Measurements from ENCODE around the gene GPX7.

The GPX7 gene

GRCh38 chr1:52604063-52604770, 2.0 kb downstream of the GPX7 start:
- Histone ChIP-seq H3K9ac (ENCODE audit: low read depth, low read length) (no peak overlapping the region), H3K4me1 (ENCODE audit: control insufficient read depth, insufficient read depth, low read length) (peaks cover 2% of the 10 kb centered on the region), H3K9me3 (ENCODE audit: control insufficient read depth, insufficient read depth, low read length) (no peaks in the 10 kb centered on the region), H3K27me3 (ENCODE audit: control insufficient read depth, insufficient read depth, low read length) (peaks cover 38% of the 10 kb centered on the region), H3K36me3 (ENCODE audit: control insufficient read depth, insufficient read depth, low read length) (no peaks in the 10 kb centered on the region), H3K4me3 (ENCODE audit: low read depth, low read length) (no peak overlapping the region)

GRCh38 chr1:52613636-52614373, 11.6 kb downstream of the GPX7 start:
- Histone ChIP-seq H3K27me3 (ENCODE audit: control insufficient read depth, insufficient read depth, low read length) (no peaks in the 10 kb centered on the region), H3K4me3 (ENCODE audit: low read depth, low read length) (no peak overlapping the region), H3K4me1 (ENCODE audit: control insufficient read depth, insufficient read depth, low read length) (peaks cover 6% of the 10 kb centered on the region), H3K9ac (ENCODE audit: low read depth, low read length) (no peak overlapping the region), H3K9me3 (ENCODE audit: control insufficient read depth, insufficient read depth, low read length) (no peaks in the 10 kb centered on the region), H3K36me3 (ENCODE audit: control insufficient read depth, insufficient read depth, low read length) (no peaks in the 10 kb centered on the region)

DNA sequence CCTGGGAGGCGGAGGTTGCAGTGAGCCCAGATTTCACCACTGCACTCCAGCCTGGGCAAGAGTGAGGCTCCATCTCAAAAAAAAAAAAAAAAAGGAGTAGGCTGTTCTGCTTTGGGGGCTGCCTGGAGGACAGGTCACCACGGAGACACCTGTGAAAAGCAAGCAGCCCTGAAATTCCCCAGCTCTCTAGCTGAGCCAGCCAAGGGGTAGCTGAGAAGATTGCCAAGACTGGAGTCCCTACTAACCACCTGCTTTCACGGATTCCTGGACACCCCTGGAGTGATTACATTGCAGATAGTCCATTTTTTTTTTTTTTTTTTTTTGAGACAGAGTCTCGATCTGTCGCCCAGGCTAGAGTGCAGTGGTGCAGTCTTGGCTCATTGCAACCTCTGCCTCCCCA, 12.5 kb downstream of the GPX7 start:
- H3K4me3 ChIP-seq (ENCODE audit: low read depth, low read length) = no peak overlapping the region
- no peaks in the 10 kb centered on the region for H3K36me3 ChIP-seq (ENCODE audit: control insufficient read depth, insufficient read depth, low read length)
- no peaks in the 10 kb centered on the region for H3K27me3 ChIP-seq (ENCODE audit: control insufficient read depth, insufficient read depth, low read length)
- H3K4me1 ChIP-seq (ENCODE audit: control insufficient read depth, insufficient read depth, low read length) = peaks cover 6% of the 10 kb centered on the region
- no peak overlapping the region for H3K9ac ChIP-seq (ENCODE audit: low read depth, low read length)
- no peaks in the 10 kb centered on the region for H3K9me3 ChIP-seq (ENCODE audit: control insufficient read depth, insufficient read depth, low read length)

DNA sequence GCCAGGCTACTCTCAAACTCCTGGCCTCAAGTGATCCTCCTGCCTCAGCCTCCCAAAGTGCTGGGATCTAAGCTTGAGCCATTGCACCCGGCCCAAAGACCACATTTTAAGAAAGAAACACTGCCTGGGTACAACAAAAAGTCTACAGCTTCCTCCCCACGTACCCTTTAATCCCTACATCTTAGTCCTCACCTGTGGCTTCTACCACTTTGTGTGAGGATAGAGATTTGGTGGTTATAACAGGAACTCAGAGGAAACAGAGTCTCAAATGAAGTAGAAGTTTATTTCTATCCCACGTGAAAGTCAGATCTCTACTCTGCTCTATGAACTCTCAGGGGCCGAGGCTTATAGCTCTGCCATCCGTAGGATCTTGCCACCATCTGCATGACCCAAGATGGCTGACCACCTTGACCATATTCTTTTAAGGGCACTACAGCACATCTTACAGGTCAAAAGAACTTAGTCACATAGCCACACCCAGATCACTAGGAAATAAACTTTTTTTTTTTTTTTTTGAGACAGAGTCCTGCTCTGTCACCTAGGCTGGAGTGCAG, 13.4 kb downstream of the GPX7 start:
- Histone ChIP-seq H3K9ac (ENCODE audit: low read depth, low read length) (no peak overlapping the region), H3K4me3 (ENCODE audit: low read depth, low read length) (no peak overlapping the region), H3K4me1 (ENCODE audit: control insufficient read depth, insufficient read depth, low read length) (peaks cover 6% of the 10 kb centered on the region), H3K9me3 (ENCODE audit: control insufficient read depth, insufficient read depth, low read length) (no peaks in the 10 kb centered on the region), H3K36me3 (ENCODE audit: control insufficient read depth, insufficient read depth, low read length) (no peaks in the 10 kb centered on the region), H3K27me3 (ENCODE audit: control insufficient read depth, insufficient read depth, low read length) (no peaks in the 10 kb centered on the region)

DNA sequence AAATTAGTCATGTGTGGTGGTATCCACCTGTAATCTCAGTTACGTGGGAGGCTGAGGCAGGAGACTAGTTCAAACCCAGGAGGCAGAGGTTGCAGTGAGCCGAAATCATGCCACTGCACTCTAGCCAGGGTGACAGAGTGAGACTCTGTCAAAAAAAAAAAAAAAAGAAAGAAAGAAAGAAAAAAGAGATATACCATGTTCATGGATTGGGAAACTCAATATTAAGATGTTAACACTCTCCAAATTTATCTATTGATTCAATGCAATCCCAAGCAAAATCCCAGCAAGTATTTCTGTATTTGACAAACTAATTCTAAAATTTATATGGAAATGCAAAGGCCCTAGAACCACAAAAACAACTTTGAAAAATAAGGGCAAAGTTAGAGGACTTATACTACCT, 19.8 kb downstream of the GPX7 start:
- no peaks in the 10 kb centered on the region for H3K4me1 ChIP-seq (ENCODE audit: control insufficient read depth, insufficient read depth, low read length)
- no peak overlapping the region for H3K9ac ChIP-seq (ENCODE audit: low read depth, low read length)
- no peaks in the 10 kb centered on the region for H3K9me3 ChIP-seq (ENCODE audit: control insufficient read depth, insufficient read depth, low read length)
- no peaks in the 10 kb centered on the region for H3K36me3 ChIP-seq (ENCODE audit: control insufficient read depth, insufficient read depth, low read length)
- H3K27me3 ChIP-seq (ENCODE audit: control insufficient read depth, insufficient read depth, low read length) = no peaks in the 10 kb centered on the region
- no peak overlapping the region for H3K4me3 ChIP-seq (ENCODE audit: low read depth, low read length)

DNA sequence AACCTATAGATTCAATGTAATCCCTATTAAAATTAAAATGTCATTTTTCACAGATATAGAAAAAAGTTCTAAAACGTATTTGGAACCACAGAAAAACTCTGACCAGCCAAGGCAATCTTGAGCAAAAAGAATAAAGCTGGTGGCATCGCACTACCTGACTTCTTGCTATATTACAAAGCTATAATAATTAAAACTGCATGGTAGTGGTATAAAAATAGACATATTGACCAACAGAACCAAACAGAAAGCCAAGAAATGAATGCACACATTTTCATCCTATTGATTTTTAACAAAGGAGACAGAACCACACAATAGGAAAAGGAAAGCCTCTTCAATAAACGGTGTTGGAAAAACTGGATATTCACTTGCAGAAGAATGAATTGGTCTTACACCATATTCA, 21.6 kb downstream of the GPX7 start:
- Histone ChIP-seq H3K9ac (ENCODE audit: low read depth, low read length) (no peak overlapping the region), H3K4me3 (ENCODE audit: low read depth, low read length) (no peak overlapping the region), H3K27me3 (ENCODE audit: control insufficient read depth, insufficient read depth, low read length) (no peaks in the 10 kb centered on the region), H3K4me1 (ENCODE audit: control insufficient read depth, insufficient read depth, low read length) (no peaks in the 10 kb centered on the region), H3K9me3 (ENCODE audit: control insufficient read depth, insufficient read depth, low read length) (no peaks in the 10 kb centered on the region), H3K36me3 (ENCODE audit: control insufficient read depth, insufficient read depth, low read length) (no peaks in the 10 kb centered on the region)

DNA sequence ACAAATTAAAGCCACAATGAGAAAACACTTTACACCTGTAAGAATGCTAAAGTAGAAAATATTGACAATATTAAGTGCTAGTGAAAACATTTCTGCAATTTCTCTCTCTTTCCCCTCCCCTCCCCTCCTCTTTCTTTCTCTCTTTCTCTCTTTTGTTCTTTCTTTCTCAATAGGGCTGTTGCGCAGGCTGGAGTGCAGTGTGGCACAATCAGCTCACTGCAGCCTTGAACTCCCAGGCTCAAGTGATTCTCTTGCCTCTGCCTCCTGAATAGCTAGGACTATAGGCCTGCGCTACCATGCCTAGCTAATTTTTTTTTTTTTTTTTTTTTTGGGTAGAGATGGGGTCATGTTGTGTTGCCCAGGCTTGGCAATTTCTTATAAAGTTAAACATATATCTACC, 24.9 kb downstream of the GPX7 start:
- H3K27me3 ChIP-seq (ENCODE audit: control insufficient read depth, insufficient read depth, low read length) = peaks cover 13% of the 10 kb centered on the region
- H3K36me3 ChIP-seq (ENCODE audit: control insufficient read depth, insufficient read depth, low read length) = no peaks in the 10 kb centered on the region
- H3K4me3 ChIP-seq (ENCODE audit: low read depth, low read length) = no peak overlapping the region
- H3K9me3 ChIP-seq (ENCODE audit: control insufficient read depth, insufficient read depth, low read length) = no peaks in the 10 kb centered on the region
- peaks cover 2% of the 10 kb centered on the region for H3K4me1 ChIP-seq (ENCODE audit: control insufficient read depth, insufficient read depth, low read length)
- no peak overlapping the region for H3K9ac ChIP-seq (ENCODE audit: low read depth, low read length)

DNA sequence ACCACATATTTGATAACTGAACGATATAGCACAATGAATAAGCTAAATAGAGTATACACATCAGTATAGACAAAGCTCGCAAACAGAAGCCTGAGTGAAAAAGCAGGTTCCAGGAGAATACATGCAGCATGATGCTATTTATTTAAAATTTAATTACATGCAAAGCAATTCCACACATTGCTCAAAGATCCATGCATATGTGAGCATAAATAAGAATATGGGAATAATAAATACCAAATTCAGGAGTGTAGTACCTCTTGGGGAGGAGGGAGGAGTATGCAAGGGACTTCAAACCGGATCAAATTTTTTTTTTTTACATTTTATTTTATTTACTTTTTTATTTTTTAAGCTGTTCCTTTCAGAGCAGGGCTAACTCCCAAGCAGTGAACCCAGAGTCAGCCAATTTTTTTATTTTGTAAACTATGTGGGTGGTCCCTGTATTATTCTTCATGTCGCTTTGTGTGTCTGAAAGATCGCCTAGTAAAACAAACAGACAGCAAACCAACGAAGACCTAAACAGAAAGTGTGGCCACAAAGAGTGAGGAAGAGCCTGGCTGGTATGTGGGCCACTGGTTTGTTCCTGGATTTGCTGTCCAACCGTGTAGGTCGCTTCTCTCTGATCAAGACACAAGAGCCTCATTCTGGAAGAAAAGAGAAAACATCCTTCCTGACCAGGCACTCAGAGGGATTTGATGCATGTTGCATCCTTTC, 26.6 kb downstream of the GPX7 start:
- Histone ChIP-seq H3K4me1 (ENCODE audit: control insufficient read depth, insufficient read depth, low read length) (peaks cover 2% of the 10 kb centered on the region), H3K9me3 (ENCODE audit: control insufficient read depth, insufficient read depth, low read length) (no peaks in the 10 kb centered on the region), H3K36me3 (ENCODE audit: control insufficient read depth, insufficient read depth, low read length) (no peaks in the 10 kb centered on the region), H3K4me3 (ENCODE audit: low read depth, low read length) (no peak overlapping the region), H3K27me3 (ENCODE audit: control insufficient read depth, insufficient read depth, low read length) (peaks cover 26% of the 10 kb centered on the region), H3K9ac (ENCODE audit: low read depth, low read length) (no peak overlapping the region)

DNA sequence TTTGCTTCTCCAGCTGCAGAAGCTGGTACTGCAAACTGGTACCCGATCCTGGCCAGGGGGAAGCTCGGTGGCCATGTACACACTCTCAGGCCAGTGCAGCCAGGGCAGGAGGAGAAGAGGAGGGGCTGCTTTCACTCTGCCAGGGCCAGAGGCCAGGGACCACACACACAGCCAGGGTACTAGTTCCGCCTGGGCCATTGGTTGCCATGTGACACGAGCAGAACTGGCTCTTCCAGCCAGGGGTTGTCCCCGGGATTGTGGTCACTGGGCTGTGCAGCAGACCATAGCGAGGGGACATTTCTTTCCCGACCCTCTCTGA, 27.1 kb downstream of the GPX7 start:
- H3K9me3 ChIP-seq (ENCODE audit: control insufficient read depth, insufficient read depth, low read length) = no peaks in the 10 kb centered on the region
- no peaks in the 10 kb centered on the region for H3K36me3 ChIP-seq (ENCODE audit: control insufficient read depth, insufficient read depth, low read length)
- H3K9ac ChIP-seq (ENCODE audit: low read depth, low read length) = no peak overlapping the region
- H3K4me1 ChIP-seq (ENCODE audit: control insufficient read depth, insufficient read depth, low read length) = peaks cover 2% of the 10 kb centered on the region
- peaks cover 32% of the 10 kb centered on the region for H3K27me3 ChIP-seq (ENCODE audit: control insufficient read depth, insufficient read depth, low read length)
- H3K4me3 ChIP-seq (ENCODE audit: low read depth, low read length) = no peak overlapping the region

DNA sequence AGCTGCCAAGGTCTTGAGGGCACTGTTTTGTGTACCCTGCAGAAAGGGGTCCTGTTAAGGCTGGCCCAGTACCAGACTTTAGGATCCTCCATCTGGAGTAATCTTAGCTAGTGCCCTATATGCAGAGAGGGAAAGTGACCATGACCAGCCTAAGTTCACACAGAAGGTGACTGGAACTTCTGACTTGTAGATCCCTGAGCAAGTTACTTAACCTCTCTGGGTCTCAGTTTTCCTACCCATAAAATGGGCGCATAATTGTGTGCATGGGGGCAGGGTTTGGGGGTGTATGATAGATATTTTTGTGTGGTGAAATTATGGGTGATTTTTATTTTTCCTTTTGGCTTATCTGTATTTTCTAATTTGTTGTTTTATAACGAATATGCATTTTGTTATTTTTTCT, 27.5 kb downstream of the GPX7 start:
- Histone ChIP-seq H3K9ac (ENCODE audit: low read depth, low read length) (no peak overlapping the region), H3K4me1 (ENCODE audit: control insufficient read depth, insufficient read depth, low read length) (peaks cover 2% of the 10 kb centered on the region), H3K27me3 (ENCODE audit: control insufficient read depth, insufficient read depth, low read length) (peaks cover 35% of the 10 kb centered on the region), H3K36me3 (ENCODE audit: control insufficient read depth, insufficient read depth, low read length) (no peaks in the 10 kb centered on the region), H3K9me3 (ENCODE audit: control insufficient read depth, insufficient read depth, low read length) (no peaks in the 10 kb centered on the region), H3K4me3 (ENCODE audit: low read depth, low read length) (no peak overlapping the region)

GRCh38 chr1:52631759-52632331, 29.7 kb downstream of the GPX7 start:
- Histone ChIP-seq H3K4me3 (ENCODE audit: low read depth, low read length) (no peak overlapping the region), H3K36me3 (ENCODE audit: control insufficient read depth, insufficient read depth, low read length) (no peaks in the 10 kb centered on the region), H3K9me3 (ENCODE audit: control insufficient read depth, insufficient read depth, low read length) (no peaks in the 10 kb centered on the region), H3K4me1 (ENCODE audit: control insufficient read depth, insufficient read depth, low read length) (peaks cover 2% of the 10 kb centered on the region), H3K27me3 (ENCODE audit: control insufficient read depth, insufficient read depth, low read length) (peaks cover 45% of the 10 kb centered on the region), H3K9ac (ENCODE audit: low read depth, low read length) (no peak overlapping the region)
